ENCODE data around the gene MAST4.

DNA sequence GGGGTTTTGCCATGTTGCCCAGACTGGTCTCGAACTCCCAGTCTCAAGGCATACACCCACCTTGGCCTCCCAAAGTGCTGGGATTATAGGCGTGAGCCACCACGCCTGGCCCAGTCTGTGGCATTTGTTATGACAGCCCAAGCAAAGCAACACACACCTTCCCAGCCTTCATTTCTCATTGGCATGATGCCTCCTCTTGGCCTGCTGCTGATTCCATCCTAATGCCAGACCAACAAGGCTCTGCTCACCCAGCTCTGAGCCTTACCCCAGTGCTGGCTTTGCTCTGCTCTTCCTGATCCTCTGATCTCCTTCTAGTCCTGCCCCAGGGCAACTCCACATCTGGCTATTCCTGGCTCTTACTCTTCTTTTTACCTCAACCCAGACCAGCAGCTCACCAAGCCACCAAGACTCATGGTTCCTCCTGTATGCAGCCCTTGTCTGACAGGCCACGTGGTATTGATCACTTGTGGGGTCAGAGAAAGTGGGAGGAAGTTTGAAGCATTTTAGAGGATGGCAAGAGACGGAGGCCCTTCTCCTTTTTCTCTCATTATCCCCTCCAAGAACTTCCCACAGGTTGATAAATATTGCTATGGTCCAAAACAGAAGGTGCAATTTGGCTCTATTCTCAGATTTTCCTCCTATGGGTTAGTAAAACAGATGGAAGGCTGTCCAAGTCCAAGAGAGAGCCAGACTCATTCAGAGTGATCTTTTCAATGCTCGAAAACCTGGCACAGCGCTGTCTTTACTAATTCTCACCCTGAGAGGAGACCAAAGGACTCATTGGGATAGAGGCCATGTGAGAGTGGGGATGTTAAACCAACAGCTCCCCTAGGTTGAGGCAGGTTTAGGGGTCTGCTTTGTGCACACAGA, 599.4 kb downstream of the MAST4 start:
- TF ChIP-seq POLR2AphosphoS5 (IDR thresholded peaks at IDR 0.05; ENCODE audit: low read depth, low read length) (no peak), POLR2A (IDR thresholded peaks at IDR 0.05; ENCODE audit: low read depth, low read length) (no peak), TAF1 (IDR thresholded peaks at IDR 0.05; ENCODE audit: borderline replicate concordance, low read depth, low read length) (no peak)

Data from GM12892 (cell line).